GM06990 (cell line): ENCODE measurements around the gene CARD11.

ENCODE experiments used
- DNase-seq: peaks from one replicate; pipeline ENCODE4 v3.0.0-alpha.2; 2011; ENCODE audit not compliant: insufficient read length; ENCODE audit errors: extremely low read depth
- H3K27me3 ChIP-seq: replicated peaks from 2 replicates; pipeline ENCODE4 v1.6.0; 2011; ENCODE audit warnings: low read length; ENCODE audit not compliant: control insufficient read depth, insufficient read depth
- H3K36me3 ChIP-seq: 2 replicates; pipeline ENCODE4 v1.5.1; 2011; ENCODE audit warnings: low read length; ENCODE audit not compliant: control insufficient read depth, insufficient read depth
- H3K4me3 ChIP-seq: replicated peaks from 2 replicates; pipeline ENCODE4 v1.5.1; 2011; ENCODE audit warnings: low read depth, mild to moderate bottlenecking, control low read depth, low read length
- CTCF ChIP-seq: IDR thresholded peaks from 2 replicates; pipeline ENCODE4 v1.5.1; 2011; ENCODE audit warnings: low read length, control low read depth, mild to moderate bottlenecking, inconsistent platforms; ENCODE audit not compliant: insufficient read depth, poor library complexity, severe bottlenecking

Gene CARD11

GRCh38 chr7:3009086-3009485 lies 34.6 kb downstream of the CARD11 start:
- peaks cover 4% of the 10 kb centered on the region for H3K36me3 ChIP-seq
- H3K4me3 ChIP-seq, result no peak overlapping the region
- no peak for TF ChIP-seq CTCF
- no peak for DNase-seq
- no peaks in the 10 kb centered on the region for H3K27me3 ChIP-seq

GRCh38 chr7:3008386-3008785 lies 35.3 kb downstream of the CARD11 start:
- H3K27me3 ChIP-seq, result no peaks in the 10 kb centered on the region
- no peak for TF ChIP-seq CTCF

GRCh38 chr7:3007696-3008095 lies 36.0 kb downstream of the CARD11 start:
- peaks cover 7% of the 10 kb centered on the region for H3K36me3 ChIP-seq
- TF ChIP-seq CTCF, result no peak
- H3K4me3 ChIP-seq, result no peak overlapping the region
- DNase-seq, result no peak
- H3K27me3 ChIP-seq, result no peaks in the 10 kb centered on the region

More at GRCh38 chr7:3008386-3008785, 35.3 kb downstream of the CARD11 start:
- H3K4me3 ChIP-seq, result no peak overlapping the region
- no peak for DNase-seq
- H3K36me3 ChIP-seq, result peaks cover 7% of the 10 kb centered on the region

GRCh38 chr7:3005257-3005656 lies 38.4 kb downstream of the CARD11 start:
- DNase-seq, result no peak
- no peak for TF ChIP-seq CTCF

GRCh38 chr7:3003936-3004335 lies 39.7 kb downstream of the CARD11 start:
- Histone ChIP-seq H3K27me3 (no peaks in the 10 kb centered on the region), H3K4me3 (no peak overlapping the region), H3K36me3 (peaks cover 7% of the 10 kb centered on the region)
- no peak for TF ChIP-seq CTCF
- no peak for DNase-seq

More at GRCh38 chr7:3005257-3005656, 38.4 kb downstream of the CARD11 start:
- peaks cover 7% of the 10 kb centered on the region for H3K36me3 ChIP-seq
- no peaks in the 10 kb centered on the region for H3K27me3 ChIP-seq
- no peak overlapping the region for H3K4me3 ChIP-seq

DNA sequence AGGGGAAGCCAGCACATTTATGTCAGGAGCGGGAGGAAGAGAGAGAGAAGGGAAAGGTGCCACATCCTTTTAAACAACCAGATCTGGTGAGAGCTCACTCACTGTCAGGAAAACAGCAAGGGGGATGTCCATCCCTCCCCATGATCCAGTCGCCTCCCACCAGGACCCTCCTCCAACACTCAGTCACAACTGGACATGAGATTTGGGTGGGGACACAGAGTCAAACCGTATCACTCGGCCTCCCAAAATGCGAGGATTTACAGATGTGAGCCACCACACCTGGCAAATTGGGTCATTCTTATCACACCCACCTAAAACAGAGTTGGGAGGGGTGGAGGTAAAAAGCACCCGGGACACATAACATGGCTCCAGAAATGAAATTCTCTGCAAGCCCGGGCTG lies 41.0 kb downstream of the CARD11 start:
- no peak for DNase-seq
- Histone ChIP-seq H3K36me3 (peaks cover 9% of the 10 kb centered on the region), H3K27me3 (no peaks in the 10 kb centered on the region), H3K4me3 (no peak overlapping the region)
- no peak for TF ChIP-seq CTCF
